TTC549 (cell line): ENCODE results near the gene PTGR2.
"Not testable (repeated sequence)": the region's sequence is repeated elsewhere in the genome, so short reads cannot be mapped to it uniquely, and the experiment has no call there.

Experiments
- FAIRE-seq: peaks from 2 replicates; lab custom pipeline; 2012; peaks lifted over from hg19 to GRCh38; lab: Jason Lieb, UNC

The PTGR2 gene

DNA sequence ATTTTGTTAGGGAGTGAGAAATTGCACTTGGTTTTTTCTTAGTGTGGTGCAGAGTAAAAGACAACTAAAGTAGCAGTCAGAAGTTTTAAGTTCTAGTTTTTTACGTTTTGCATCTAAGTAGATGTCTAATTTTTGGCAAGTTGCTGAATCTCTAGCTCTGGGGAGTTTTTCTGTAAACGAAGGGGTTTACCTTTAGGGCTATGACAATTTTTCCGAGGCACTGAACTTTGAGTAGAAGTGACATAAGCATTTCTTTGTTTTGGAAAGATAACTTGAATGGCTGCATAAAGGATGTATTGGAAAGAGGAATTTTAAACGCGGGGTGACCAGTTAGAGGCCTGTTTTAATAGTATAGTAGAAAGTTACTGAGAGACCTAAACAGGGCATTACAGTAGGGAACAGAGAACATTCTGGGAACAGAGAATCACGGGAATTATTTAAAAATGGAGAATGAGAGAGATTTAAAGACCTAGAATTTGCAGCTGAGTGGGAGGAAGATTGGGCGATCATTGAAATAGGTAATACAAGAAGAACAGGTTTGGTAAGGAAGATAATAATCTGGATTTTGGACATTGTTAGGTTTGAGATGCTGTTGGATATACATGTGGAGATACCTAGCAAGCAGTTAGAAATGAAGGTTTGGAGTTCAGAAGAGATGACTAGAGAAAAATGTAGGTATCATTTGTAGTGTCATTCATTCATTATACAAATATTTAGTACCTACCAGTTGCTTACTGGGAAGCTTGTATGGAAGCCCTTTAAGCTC, 36.2 kb downstream of the PTGR2 start:
- FAIRE-seq = no peak

GRCh38 chr14:73888460-73888725, 36.8 kb downstream of the PTGR2 start:
- FAIRE-seq = no peak

GRCh38 chr14:73888971-73889370, 37.3 kb downstream of the PTGR2 start:
- no peak for FAIRE-seq

GRCh38 chr14:73889376-73889775, 37.7 kb downstream of the PTGR2 start:
- FAIRE-seq = no peak

DNA sequence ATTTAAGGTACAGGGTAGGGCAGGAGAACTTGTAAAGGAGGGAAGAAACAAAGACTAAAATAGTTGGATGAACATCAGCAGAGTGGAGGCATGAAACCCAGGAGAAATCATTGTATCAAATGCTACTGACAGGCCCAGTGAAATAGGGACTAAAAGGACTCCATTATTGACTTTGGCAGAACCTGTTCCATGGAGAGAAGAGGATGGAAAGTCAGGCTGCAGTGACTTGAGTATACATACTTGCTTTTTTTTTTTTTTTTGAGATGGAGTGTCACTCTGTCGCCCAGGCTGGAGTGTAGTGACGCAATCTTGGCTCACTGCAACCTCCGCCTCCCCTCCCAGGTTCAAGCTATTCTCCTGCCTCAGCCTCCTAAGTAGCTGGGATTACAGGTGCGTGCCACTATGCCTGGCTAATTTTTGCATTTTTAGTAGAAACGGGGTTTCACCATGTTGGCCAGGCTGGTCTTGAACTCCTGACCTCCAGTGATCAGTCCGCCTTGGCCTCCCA, 42.6 kb downstream of the PTGR2 start:
- FAIRE-seq = not testable (repeated sequence)

DNA sequence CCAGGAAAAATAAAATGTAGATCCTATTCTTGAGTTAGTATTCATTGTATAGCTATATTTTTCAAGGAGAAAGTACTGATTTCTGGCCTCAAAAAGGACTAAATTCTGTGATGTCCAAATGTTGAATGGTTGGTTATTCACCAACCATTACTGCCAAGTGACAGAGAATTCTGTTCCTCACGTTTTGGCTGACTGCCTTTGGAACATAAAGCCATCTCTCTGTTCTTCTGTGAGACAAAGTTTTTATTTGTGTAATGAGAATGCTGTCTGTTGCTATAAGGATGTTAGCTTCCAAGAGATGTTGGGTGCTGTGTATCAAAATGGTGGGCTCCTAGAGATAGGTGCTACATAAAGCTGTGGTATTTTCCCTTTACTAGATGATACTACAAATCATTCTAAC, 44.3 kb downstream of the PTGR2 start:
- FAIRE-seq = no peak

GRCh38 chr14:73896521-73896920, 44.9 kb downstream of the PTGR2 start:
- FAIRE-seq = no peak

- FAIRE-seq = no peak
These were observed 51.4 kb downstream of the PTGR2 start for GRCh38 chr14:73903028-73903427.

DNA sequence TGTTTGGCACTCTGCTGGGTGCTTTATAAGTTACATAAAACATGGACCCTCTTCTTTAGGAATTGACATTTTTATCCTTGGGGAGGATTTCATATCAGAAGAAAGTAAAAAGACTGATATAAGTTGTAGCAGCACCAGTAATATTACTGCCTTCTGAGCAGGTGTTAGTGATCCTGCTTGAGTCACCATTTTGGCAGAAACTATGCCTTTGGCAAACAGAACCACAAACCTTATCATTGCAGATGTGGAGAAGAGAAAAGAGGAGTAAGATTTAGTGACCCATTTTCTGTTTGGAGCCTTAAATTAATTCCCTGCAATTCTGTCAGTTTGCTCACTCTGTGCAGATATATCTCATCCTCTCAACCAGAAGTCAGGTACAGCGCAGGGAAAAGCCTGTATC, 58.0 kb downstream of the PTGR2 start:
- FAIRE-seq = no peak

DNA sequence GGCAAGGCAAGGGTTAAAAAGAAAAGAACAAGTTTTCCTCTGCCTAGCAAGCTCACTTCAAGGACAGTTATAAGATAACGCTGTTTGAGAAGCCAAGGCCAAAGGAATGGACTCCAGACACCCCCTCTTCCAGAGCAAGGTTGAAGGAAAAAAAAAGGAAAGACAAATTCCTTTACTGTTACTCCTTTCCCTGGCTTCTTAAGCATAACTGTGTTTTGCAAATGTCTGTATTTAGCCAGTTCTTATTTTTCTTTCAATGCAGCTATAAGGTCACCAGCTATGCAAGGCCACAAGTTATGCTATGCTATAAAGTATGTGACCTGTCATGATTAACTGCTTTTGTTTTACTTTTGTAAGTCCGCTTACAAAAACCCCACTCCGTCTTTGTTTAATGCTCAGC, 61.6 kb downstream of the PTGR2 start:
- FAIRE-seq = no peak

DNA sequence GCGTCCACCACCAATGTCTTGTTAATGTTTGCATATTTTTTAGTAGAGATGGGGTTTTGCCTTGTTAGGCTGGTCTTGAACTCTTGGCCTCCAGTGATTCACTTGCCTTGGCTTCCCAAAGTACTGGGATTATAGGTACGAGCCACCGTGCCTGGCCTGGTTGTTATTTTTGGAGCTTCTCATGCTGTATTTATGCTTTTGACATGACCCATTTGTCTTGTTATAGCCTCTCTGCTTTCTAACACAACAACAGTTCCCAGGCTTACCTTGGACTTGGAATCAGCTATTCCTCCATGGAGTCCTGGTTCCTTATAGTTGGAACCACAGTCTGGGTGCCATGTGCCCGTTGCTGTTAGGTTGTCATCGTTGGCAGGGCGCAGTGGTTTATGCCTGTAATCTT, 64.7 kb downstream of the PTGR2 start:
- FAIRE-seq = no peak

GRCh38 chr14:73919457-73919856, 67.8 kb downstream of the PTGR2 start:
- not testable (repeated sequence) for FAIRE-seq

- FAIRE-seq = no peak
These were observed 72.7 kb downstream of the PTGR2 start for GRCh38 chr14:73924337-73924736.
